ENCODE results near the gene SLC8A1.

SLC8A1 gene

GRCh38 chr2:40450066-40450795 lies 1.7 kb downstream of the SLC8A1 start:
- no peak for DNase-seq
- TF ChIP-seq GATA1 (IDR thresholded peaks at IDR 0.05; ENCODE audit: low read depth, low read length) (no peak), POLR2A (IDR thresholded peaks at IDR 0.05; ENCODE audit: low read length) (no peak)

GRCh38 chr2:40448476-40449079 lies 3.3 kb downstream of the SLC8A1 start:
- peak in 1 of 2 experiments; percentile 14 for DNase-seq
- no peak for TF ChIP-seq GATA1 (IDR thresholded peaks at IDR 0.05; ENCODE audit: low read depth, low read length)
- TF ChIP-seq POLR2A (IDR thresholded peaks at IDR 0.05; ENCODE audit: low read length): no peak

GRCh38 chr2:40445467-40445866 lies 6.4 kb downstream of the SLC8A1 start:
- no peak for DNase-seq
- TF ChIP-seq GATA1 (IDR thresholded peaks at IDR 0.05; ENCODE audit: low read depth, low read length): no peak
- TF ChIP-seq POLR2A (IDR thresholded peaks at IDR 0.05; ENCODE audit: low read length): no peak

- TF ChIP-seq POLR2A (IDR thresholded peaks at IDR 0.05; ENCODE audit: low read length) (no peak), GATA1 (IDR thresholded peaks at IDR 0.05; ENCODE audit: low read depth, low read length) (no peak)
- no peak for DNase-seq
These were observed 11.1 kb downstream of the SLC8A1 start for GRCh38 chr2:40440835-40441234.

- no peak for DNase-seq
- no peak for TF ChIP-seq POLR2A (IDR thresholded peaks at IDR 0.05; ENCODE audit: low read length)
- no peak for TF ChIP-seq GATA1 (IDR thresholded peaks at IDR 0.05; ENCODE audit: low read depth, low read length)
These were observed 12.4 kb downstream of the SLC8A1 start for GRCh38 chr2:40439473-40439872.

GRCh38 chr2:40436093-40436475 lies 15.8 kb downstream of the SLC8A1 start:
- no peak for TF ChIP-seq GATA1 (IDR thresholded peaks at IDR 0.05; ENCODE audit: low read depth, low read length)
- no peak for DNase-seq

- DNase-seq: no peak
- TF ChIP-seq GATA1 (IDR thresholded peaks at IDR 0.05; ENCODE audit: low read depth, low read length) (no peak), POLR2A (IDR thresholded peaks at IDR 0.05; ENCODE audit: low read length) (no peak)
These were observed 16.3 kb downstream of the SLC8A1 start for GRCh38 chr2:40435426-40436092.

- no peak for TF ChIP-seq POLR2A (IDR thresholded peaks at IDR 0.05; ENCODE audit: low read length)
- TF ChIP-seq GATA1 (IDR thresholded peaks at IDR 0.05; ENCODE audit: low read depth, low read length): no peak
- no peak for DNase-seq
These were observed 17.1 kb downstream of the SLC8A1 start for GRCh38 chr2:40434731-40435271.

- no peak for TF ChIP-seq POLR2A (IDR thresholded peaks at IDR 0.05; ENCODE audit: low read length)
- no peak for TF ChIP-seq GATA1 (IDR thresholded peaks at IDR 0.05; ENCODE audit: low read depth, low read length)
- no peak for DNase-seq
These were observed 18.2 kb downstream of the SLC8A1 start for GRCh38 chr2:40433736-40434135.

GRCh38 chr2:40432921-40433483 lies 18.9 kb downstream of the SLC8A1 start:
- DNase-seq: no peak
- no peak for TF ChIP-seq POLR2A (IDR thresholded peaks at IDR 0.05; ENCODE audit: low read length)
- no peak for TF ChIP-seq GATA1 (IDR thresholded peaks at IDR 0.05; ENCODE audit: low read depth, low read length)

- no peak for DNase-seq
- TF ChIP-seq GATA1 (IDR thresholded peaks at IDR 0.05; ENCODE audit: low read depth, low read length) (no peak), POLR2A (IDR thresholded peaks at IDR 0.05; ENCODE audit: low read length) (no peak)
These were observed 20.3 kb downstream of the SLC8A1 start for GRCh38 chr2:40431600-40431955.

GRCh38 chr2:40430776-40431599 lies 20.9 kb downstream of the SLC8A1 start:
- TF ChIP-seq GATA1 (IDR thresholded peaks at IDR 0.05; ENCODE audit: low read depth, low read length) (no peak), POLR2A (IDR thresholded peaks at IDR 0.05; ENCODE audit: low read length) (no peak)

GRCh38 chr2:40428439-40428838 lies 23.5 kb downstream of the SLC8A1 start:
- TF ChIP-seq GATA1 (IDR thresholded peaks at IDR 0.05; ENCODE audit: low read depth, low read length) (no peak), POLR2A (IDR thresholded peaks at IDR 0.05; ENCODE audit: low read length) (no peak)
- DNase-seq: no peak

More at GRCh38 chr2:40430776-40431599, 20.9 kb downstream of the SLC8A1 start:
- no peak for DNase-seq

Measured in erythroblast (primary cell).